Transverse colon (tissue), 4 donors: ENCODE measurements around the gene SNX27. TPM values are rescaled to one million over a fixed set of nuclear protein-coding genes. Genes with fewer than 3 reads are reported as not detected.

Experiments
- DNase-seq: peaks from one replicate; pipeline ENCODE4 v3.0.0-alpha.2; 2019
- H3K27ac ChIP-seq, 4 donors: fragments of 200-600 bp; sonication (generic); 2 replicates each; pipeline ENCODE4 v1.5.1; 2016 to 2018; ENCODE audit warnings: inconsistent platforms in 4 of 4
- H3K27me3 ChIP-seq: fragments of 200-600 bp; sonication (generic); 2 replicates; pipeline ENCODE4 v1.5.1; 2017; ENCODE audit warnings: inconsistent platforms
- H3K36me3 ChIP-seq, 4 donors: fragments of 200-600 bp; sonication (generic); 2 replicates each; pipeline ENCODE4 v1.5.1; 2017 to 2019; ENCODE audit warnings: inconsistent platforms in 4 of 4
- H3K4me1 ChIP-seq, 4 donors: fragments of 200-600 bp; sonication (generic); 2 replicates each; pipeline ENCODE4 v1.5.1; 2017 to 2020; ENCODE audit warnings: inconsistent platforms in 4 of 4
- H3K4me3 ChIP-seq, 4 donors: fragments of 200-600 bp; sonication (generic); 1 replicate in 1 of 4; 2 replicates in 3 of 4; pipeline versions ENCODE4 v1.5.1 to v1.6.1; 2017 to 2019; ENCODE audit warnings: inconsistent platforms in 4 of 4
- H3K9me3 ChIP-seq, 2 donors: fragments of 200-600 bp; sonication (generic); 2 replicates each; pipeline ENCODE4 v1.5.1; 2017 to 2019; ENCODE audit warnings: inconsistent platforms in 2 of 2
- CTCF ChIP-seq, 5 experiments: fragments of 200-600 bp in 3 of 5; fragments of 450-650 bp in 2 of 5; sonication (generic) in 3 of 5; IDR thresholded peaks; 1 replicate in 2 of 5; 2 replicates in 3 of 5; pipeline ENCODE4 v1.5.1; 2016 to 2017; ENCODE audit warnings: antibody characterized with exemption in 5 of 5, inconsistent platforms in 3 of 5, mild to moderate bottlenecking in 2 of 5, moderate library complexity in 1 of 5
- EP300 ChIP-seq: sonication (generic); formaldehyde crosslinking; IDR thresholded peaks from one replicate; pipeline ENCODE4 v1.6.1; 2017; ENCODE audit warnings: antibody characterized with exemption, low read depth
- POLR2A ChIP-seq: fragments of 450-650 bp; IDR thresholded peaks from one replicate; pipeline ENCODE4 v1.6.1; 2016; ENCODE audit warnings: antibody characterized with exemption, mild to moderate bottlenecking, moderate library complexity
- POLR2AphosphoS5 ChIP-seq, 3 donors: sonication (generic); formaldehyde crosslinking; IDR thresholded peaks; one replicate each; pipeline ENCODE4 v1.6.1; 2016; ENCODE audit warnings: antibody characterized with exemption in 3 of 3
- WGBS, 2 donors: methylation state at CpG; one replicate each; pipeline ENCODE4 v1.1.5; 2018; ENCODE audit warnings: low coverage in 1 of 2; 5-methylcytosine and 5-hydroxymethylcytosine counted together
- in situ Hi-C, 4 donors: fragments of 200-750 bp; cut with MboI; loops; one replicate each; pipeline versions ENCODE4 v1.15.0 to v1.15.1; 2017; ENCODE audit warnings: low sequenced_read_pairs in 3 of 4, low pct_ligation_motif_present in 1 of 4, low pct_unique_long_range_greater_than_20kb in 1 of 4
- intact Hi-C: fragments of 100-400 bp; cut with DNase I; formaldehyde crosslinking; loops from one replicate; pipeline ENCODE4 v1.15.1; 2023; ENCODE audit warnings: low total_unique reads
- total RNA-seq, 4 donors: library from RNA; depleted of rRNA; stranded (reverse); fragments of >200 nt; gene quantifications; one replicate each; pipeline ENCODE4 v1.1.0, GENCODE V29; 2016

The SNX27 gene
- total RNA-seq = 10 to 100 TPM; 11.5 to 37.0 (median 24.6) TPM

GRCh38 chr1:151611832-151612500 is at the start of gene SNX27:
Gene SNX27, plus strand, starts transcription at chr1:151612050. Its CDS starts 152 bp downstream, at chr1:151612202.
- intact Hi-C loops (no loop called here), in situ Hi-C loops (no loop called here)
- 1% methylated on average over 53 of the region's 79 CpGs; no CpG with 5 or more reads in 1 of the 2 donors for WGBS, 2 donors
- no peaks in the 10 kb centered on the region for H3K9me3 ChIP-seq
- peak within 1 kb of the TSS; percentile 70 to 78 (median 72) for H3K4me3 ChIP-seq
- TF ChIP-seq CTCF (IDR thresholded peaks at IDR 0.05) = no peak
- TF ChIP-seq EP300 = no peak
- peak; percentile 50 to 69 (median 66) for TF ChIP-seq POLR2AphosphoS5 (IDR thresholded peaks at IDR 0.05)
- peak; percentile 32 for TF ChIP-seq POLR2A
- H3K4me1 ChIP-seq = peaks cover 0 to 43% (median 19%) of the 10 kb centered on the region in 4 donors
- H3K27ac ChIP-seq = peak within 1 kb of the TSS; percentile 87 to 92 (median 88)
- no peaks in the 10 kb centered on the region for H3K27me3 ChIP-seq
- peak; percentile 92 for DNase-seq
- H3K36me3 ChIP-seq = no peaks in the 10 kb centered on the region

GRCh38 chr1:151562661-151563060 is 49.2 kb upstream of the SNX27 start:
- in situ Hi-C loops = no loop called here
- Histone ChIP-seq H3K4me3 (no peak overlapping the region), H3K27ac (no peak overlapping the region), H3K36me3 (peaks cover 0 to 11% (median 2%) of the 10 kb centered on the region in 4 donors), H3K27me3 (no peaks in the 10 kb centered on the region), H3K9me3 (no peaks in the 10 kb centered on the region), H3K4me1 (no peaks in the 10 kb centered on the region)
- WGBS, 2 donors = 85% methylated on average over 1 of the region's 1 CpG; no CpG with 5 or more reads in 1 of the 2 donors
- intact Hi-C loops = no loop called here
- TF ChIP-seq EP300 (no peak), POLR2A (no peak), POLR2AphosphoS5 (IDR thresholded peaks at IDR 0.05) (no peak)
- DNase-seq = no peak

GRCh38 chr1:151563376-151563775 is 48.5 kb upstream of the SNX27 start:
- Histone ChIP-seq H3K27ac (no peak overlapping the region), H3K27me3 (no peaks in the 10 kb centered on the region), H3K4me3 (no peak overlapping the region), H3K4me1 (peaks cover 0 to 4% (median 0%) of the 10 kb centered on the region in 4 donors), H3K9me3 (no peaks in the 10 kb centered on the region), H3K36me3 (peaks cover 0 to 11% (median 2%) of the 10 kb centered on the region in 4 donors)
- in situ Hi-C loops = no loop called here
- WGBS, 2 donors = 50 to 67% methylated on average over 2 of the region's 2 CpGs
- DNase-seq = no peak
- intact Hi-C loops = no loop called here
- TF ChIP-seq CTCF (IDR thresholded peaks at IDR 0.05) (no peak), EP300 (no peak), POLR2AphosphoS5 (IDR thresholded peaks at IDR 0.05) (no peak), POLR2A (no peak)

GRCh38 chr1:151565502-151566189 is 46.2 kb upstream of the SNX27 start:
- TF ChIP-seq CTCF (IDR thresholded peaks at IDR 0.05) = no peak
- intact Hi-C loops = no loop called here
- H3K4me3 ChIP-seq = no peak overlapping the region
- peaks cover 0 to 24% (median 12%) of the 10 kb centered on the region in 4 donors for H3K4me1 ChIP-seq
- WGBS, 2 donors = 73 to 82% methylated on average over 5 of the region's 5 CpGs
- no peak for DNase-seq
- H3K9me3 ChIP-seq = no peaks in the 10 kb centered on the region
- no peak overlapping the region for H3K27ac ChIP-seq
- peaks cover 0 to 11% (median 2%) of the 10 kb centered on the region in 4 donors for H3K36me3 ChIP-seq
- H3K27me3 ChIP-seq = no peaks in the 10 kb centered on the region
- in situ Hi-C loops = no loop called here
